GM18526 (cell line): Measurements from ENCODE around the gene GSN.

Source experiments
- POLR2A ChIP-seq: IDR thresholded peaks from 3 replicates; pipeline ENCODE4 v1.6.1; 2011; ENCODE audit not compliant: insufficient read length; ENCODE audit errors: extremely low read depth

Gene GSN

DNA sequence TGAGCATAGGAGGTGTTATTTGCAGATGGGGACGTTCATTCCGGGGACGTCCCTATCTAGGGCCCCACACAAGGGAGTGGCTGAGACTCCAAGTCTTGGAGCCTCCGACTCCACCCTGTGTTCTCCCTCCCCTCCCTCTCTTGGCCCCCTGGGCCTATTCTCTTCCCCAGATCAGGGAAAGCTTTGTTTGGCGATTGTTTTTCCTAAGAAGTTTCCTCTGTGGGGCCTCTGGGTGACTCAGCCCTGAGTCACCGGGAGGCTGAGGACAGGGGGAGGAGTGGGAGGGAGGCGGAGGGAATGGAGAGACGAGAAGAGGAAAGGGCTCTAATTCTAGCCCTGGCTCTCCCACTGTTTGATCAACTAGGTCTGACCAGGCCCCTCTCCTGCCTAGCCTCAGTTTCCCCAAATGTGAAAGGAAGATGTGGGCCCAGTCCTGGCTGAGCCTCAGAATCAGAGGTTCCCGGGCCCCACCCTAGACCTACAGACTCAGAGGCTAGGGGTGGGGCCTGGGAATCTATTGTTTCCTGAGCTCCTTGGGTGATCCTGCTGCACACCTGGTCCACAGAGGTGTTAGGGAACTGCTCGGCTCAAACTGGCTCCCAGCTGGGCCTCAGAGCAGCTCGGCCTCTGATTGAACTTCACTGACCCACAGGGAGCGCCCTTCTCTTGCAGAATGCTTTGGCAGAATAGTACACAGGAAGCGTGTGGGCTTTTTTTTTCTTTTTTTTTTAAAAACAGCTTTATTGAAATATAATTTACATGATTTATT is 19.2 kb downstream of the GSN start:
- no peak for TF ChIP-seq POLR2A

DNA sequence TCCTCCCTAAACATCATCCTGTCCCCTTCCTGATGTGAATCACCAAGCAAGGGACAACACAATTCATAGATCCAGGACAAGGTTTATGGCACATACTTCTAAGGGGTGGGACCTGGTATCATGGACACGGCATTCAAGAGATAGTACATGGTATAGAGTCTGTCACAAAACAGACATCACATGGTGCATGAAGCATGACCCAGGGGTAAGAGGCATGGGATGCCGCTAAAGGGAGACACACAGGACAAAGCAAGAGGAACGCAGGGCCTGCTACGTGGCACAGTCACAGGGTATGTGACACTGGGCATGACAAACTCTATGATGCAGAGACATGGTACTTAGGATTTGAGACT is 20.7 kb downstream of the GSN start:
- no peak for TF ChIP-seq POLR2A

DNA sequence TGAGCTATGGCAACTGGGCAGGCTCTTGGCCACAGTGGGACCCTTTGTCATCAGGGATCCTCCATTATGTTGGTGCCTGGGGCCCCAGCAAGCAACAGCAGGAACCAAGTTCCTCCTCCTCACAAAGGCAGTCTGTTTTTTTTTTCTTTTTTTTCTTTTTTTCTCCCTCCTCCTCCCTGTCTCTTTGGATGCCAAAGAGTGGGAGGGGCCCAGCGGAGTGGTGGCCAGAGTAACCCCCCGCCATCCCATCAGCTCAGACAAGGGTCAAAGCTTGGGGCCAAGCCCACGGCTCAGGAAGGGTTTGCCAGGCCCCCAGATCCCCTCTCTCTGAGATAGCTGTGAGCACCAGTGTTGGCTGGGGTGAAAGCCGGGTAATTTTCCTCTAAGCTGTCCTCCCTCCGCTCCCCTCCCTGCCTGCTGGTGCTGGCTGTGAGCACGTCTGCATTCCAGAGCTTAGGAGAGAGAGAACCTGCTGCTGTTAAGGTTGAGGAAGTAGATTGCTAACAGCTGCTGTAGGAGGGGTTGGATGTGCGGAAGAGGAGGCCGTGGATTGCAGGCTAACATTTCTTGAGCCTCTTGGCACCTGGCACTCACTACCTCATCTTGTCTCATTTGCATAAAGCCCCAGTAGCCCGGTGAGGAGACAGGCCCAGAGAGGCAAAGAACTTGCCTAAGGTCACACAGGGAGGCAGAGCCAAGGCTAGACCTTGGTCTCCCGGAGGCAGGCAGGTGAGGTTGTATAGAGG is 21.2 kb downstream of the GSN start:
- TF ChIP-seq POLR2A = no peak

DNA sequence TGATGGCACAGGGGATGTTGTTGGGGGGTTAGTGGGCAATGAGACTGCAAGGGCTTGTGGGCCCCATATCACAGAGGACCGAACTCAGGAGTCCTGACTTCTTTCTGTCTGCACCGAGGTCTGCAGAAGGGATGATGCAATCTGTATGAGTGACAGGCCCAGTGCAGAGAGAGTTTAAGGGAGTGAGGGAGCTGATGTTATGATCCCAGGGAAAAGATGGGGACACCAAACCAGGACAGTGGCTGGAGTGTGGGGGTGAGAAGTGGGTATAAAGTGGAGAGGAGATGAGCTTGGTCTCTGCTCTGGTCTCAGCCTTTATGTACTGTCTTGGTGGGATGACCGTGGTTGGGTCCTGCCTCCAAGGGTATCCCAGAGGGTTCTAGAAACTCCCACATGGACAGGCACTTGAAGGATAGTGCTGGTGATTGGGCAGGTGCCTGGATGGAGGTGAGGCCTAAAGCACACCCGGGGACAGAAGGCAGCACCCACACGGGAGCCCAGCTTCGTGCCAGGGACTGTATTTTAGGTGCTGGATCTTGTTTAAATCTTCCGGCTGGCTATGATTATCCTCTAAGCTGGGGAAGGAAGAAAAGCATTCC is 21.9 kb downstream of the GSN start:
- TF ChIP-seq POLR2A = no peak

DNA sequence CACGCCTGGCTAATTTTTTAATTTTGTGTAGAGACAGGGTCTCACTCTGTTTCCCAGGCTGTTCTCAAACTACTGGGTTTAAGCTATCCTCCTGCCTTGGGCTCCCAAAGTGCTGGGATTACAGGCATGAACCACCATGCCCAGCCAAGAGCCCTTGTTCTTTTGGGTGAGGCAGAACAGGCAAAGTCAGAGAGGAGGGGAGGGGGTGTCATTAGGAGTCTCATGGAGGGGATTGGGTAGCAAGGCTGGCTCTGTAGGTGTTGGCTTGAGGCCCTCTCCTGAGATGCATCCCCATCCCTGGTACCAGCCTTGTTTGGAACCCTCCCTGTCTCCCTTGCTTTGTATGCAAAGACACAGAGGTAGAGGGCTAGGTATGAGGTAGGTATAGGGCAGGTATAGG is 24.1 kb downstream of the GSN start:
- no peak for TF ChIP-seq POLR2A

DNA sequence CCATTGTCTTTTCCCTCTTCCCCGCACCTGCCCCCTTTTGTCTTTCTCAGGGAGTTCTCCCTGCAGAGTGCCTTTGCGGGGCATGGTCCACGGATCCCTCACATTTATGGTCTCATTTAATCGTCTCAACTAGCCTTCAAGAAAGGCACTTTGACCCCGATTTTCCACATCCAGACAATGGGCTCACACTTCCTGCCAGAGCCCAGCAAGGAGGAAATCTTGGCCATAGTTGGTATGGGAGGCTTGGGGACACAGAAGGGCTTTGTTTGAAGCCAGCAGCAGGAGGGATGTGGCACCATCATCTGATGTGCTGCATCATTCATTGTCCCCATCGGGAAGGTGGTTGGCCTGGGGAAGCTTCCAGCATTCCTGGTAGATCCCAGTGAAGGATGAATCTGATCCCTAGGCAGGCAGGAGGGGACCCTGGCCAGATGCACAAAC is 24.9 kb downstream of the GSN start:
- TF ChIP-seq POLR2A = no peak

DNA sequence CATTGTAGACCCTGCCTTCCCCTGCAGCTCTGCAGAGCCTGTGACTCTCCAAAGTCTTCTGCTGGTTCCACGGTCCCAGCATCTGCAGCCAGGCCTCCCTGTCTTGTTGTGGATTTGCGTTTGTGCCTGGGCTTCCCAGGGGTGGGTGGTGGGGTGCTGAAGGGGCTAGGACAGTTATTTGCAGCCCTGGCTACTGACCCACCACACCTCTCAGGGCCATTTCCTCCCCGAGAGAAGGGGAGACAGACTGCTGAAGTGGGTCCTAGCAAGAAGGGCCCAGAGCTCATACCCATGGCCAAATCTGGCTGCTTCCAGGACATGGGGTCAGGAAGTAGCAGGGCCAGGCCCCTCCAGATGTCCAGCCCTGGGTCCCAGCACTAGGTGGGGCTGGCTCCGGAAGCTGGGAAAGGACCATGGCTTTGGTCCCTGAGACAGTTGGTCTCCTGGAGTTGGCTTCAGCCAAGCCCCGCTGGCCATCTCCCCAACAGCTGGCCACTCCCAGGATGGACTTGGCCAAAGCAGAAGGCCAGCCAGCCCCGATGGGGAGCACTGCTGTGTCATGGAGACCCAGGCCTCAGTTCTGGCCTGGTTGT is 26.3 kb downstream of the GSN start:
- TF ChIP-seq POLR2A = no peak

DNA sequence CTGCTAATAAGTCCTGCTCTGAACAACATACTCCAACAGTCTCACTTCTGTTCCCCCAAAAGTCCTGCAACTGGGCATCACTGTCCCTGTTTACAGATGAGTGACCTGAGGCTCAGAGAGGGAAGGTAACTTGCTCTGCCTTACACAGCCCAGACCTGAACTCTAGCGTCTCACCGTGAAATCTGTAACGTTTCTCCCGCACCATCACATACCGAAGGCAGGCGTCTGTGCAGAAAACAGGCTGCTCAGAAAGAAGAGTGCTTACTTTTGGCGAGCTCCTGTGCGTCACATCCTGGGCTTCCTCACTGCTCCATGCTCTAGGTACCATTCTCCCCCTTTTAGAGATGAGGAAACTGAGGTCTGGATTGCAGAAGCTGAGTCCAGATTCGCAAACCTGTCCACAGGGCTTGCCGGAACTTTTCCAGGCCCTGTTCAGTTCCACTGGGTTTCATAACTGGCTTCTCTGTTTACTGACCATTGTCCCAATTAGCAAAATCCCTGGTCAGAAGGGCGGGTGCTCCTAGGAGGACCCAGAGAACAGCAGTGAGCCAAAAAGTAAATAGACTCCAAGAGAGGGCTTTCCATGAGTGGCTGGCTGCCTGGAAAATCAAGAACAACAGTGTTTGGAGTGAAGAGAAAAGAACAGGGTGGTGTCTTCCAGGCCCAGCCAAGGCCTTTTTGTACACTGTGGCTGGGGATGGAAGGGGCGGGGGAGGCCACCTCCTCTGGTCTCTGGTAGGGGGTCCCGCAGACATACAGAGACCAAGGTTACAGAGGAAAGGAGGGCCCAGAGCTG is 27.1 kb downstream of the GSN start:
- no peak for TF ChIP-seq POLR2A

DNA sequence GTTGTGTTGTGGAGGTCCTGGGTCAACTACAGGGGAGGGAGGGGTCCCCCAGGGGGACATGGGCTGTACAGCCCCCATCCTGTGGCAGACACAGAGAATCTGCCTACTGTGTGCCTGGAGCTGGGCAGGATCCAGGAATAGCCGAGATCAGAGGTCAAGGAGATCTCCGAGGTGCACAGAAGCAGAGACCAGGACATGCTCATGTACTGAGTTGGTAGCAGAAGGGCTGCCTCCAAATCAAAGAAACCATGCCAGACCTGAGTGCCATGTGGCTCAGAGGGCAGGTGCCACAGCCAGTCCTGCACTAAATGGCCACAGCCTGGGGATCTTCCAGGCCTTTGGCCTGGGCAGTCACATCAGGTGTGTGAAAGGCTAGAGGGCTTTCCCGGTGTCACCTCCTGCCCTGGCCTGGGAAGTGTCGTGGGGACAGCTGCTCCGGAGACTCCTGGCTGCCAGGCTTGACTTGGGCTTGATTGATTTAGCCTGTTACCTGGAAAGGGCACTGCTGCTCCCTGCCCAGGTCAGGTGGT is 27.8 kb downstream of the GSN start:
- no peak for TF ChIP-seq POLR2A

DNA sequence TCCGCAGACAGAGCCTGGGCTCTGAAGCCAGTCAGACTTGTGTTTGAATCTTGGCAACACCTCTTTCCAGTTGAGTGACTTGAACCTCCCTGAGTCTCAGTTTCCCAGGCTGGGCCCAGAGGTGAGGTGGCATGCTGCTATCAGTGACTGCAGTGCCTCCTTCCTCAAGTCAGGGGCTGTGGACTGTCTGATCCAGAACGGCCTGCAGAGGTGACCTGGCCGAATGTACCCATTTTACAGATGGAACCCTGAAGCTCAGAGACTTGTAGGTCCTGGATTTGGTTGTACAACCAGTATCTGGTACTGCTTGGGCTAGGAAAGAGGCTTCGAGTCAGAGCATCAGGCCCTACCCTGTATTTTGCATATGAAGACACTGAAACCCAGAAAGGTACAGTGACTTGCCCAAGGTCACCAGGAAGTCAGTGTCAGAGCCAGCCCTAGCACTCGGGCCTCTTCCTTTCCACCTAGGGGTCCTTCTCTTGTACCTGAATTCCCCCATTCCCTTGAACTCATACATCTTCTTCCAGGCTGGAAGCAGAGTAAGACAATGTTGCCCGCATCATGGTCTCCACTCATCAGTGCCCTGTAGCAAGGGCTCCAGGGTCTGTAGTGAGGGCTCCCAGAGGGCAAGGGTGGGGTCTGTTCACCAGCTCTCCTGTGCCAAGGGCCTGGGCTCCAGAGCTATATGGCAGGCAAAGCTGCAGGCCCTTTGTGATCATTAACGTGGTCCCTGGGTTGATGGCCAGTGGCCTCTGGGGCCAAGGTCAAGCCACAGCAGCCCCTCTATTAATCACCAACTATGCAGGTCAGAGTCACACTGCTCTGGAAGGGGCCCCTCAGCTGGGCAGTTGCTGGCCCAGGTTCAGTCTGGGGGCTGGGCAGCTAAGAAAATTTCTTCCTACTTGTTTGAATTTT is 28.5 kb downstream of the GSN start:
- TF ChIP-seq POLR2A = no peak

DNA sequence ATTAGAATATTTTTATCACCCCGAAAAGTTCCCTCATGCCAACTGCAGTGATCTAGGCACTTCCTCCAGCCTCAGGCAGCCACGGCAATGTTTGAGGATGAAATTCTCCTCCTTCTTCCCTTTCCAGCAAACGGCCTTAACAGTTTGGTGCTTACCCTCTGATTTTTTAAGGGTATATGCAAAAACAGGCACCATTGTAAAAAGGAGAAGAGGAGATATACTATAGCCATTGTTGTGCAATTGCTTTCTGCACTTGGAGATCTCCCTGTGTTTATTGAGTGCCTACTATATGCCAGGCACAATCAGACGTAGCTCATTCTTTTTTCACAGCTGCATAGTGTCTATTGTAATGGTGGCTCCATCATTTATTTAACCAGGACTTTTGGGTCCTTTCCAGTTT is 29.4 kb downstream of the GSN start:
- no peak for TF ChIP-seq POLR2A

DNA sequence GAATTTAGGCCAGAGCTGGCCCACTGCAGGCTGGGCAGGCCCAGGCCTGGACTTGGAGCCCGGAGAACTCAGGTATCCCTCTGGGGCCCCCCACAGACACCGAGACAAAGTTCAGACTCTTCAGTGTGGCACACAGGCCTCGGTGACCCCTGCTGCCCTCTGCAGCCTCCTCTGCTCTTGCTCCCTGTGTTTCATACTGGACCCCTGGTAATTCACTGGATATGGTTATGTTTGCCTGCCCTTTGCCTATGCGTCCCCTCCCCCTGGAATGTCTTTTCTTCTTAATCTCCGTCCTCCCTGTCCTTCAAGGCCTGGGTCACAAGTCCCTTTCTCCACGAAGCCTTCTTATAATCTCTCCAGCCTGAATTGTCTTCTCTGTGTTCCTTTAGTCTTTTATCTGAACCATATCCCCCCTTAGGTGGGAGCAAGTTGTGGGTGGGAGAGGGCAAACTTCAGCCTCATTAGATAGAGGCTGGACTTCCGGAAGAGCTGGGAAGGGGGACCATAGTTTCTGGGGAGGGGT is 30.1 kb downstream of the GSN start:
- no peak for TF ChIP-seq POLR2A

DNA sequence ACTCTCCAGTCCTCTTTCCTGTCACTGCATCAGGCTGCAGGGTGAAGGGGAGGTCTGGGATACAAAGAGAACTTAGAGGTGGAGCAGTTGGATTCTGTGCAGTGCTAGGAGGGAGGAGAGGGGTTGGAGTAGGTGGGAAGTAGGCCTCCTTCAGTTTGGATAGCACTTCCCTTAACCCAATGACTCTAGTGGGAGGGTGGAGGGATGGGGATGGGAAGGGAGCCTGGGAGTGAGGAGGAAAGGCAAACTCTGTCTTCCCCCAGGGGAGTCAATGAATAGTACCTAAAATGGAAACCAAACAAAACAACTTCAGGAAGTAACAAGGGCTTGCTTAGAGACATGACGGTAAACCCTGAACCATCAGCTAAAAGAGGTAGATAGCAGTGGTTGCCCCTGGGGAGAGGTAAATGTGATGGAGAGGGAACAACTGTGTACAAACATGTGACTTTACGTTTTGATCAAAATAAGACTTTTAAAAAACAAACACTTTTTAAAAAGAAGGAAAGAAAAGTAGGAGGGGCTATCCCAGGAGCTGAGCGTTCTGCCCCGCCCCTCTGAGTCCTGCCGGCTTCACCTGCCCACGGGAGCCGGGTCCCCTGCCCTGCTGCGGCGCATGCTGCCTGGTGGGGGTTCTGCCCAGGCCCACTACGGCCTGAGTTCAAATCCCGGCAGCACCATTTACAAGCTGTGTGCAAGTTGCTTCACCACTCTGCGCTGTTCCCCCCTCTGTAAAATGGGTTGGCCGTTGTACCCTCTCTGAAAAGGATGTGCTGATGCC is 30.9 kb downstream of the GSN start:
- TF ChIP-seq POLR2A = no peak
